ENCODE results near the gene TMEM35A. TPM values are rescaled to one million over a fixed set of nuclear protein-coding genes. Genes with fewer than 3 reads are reported as not detected.

TMEM35A gene
- total RNA-seq, 1 experiment from 2014 or later, result 4.3 TPM

DNA sequence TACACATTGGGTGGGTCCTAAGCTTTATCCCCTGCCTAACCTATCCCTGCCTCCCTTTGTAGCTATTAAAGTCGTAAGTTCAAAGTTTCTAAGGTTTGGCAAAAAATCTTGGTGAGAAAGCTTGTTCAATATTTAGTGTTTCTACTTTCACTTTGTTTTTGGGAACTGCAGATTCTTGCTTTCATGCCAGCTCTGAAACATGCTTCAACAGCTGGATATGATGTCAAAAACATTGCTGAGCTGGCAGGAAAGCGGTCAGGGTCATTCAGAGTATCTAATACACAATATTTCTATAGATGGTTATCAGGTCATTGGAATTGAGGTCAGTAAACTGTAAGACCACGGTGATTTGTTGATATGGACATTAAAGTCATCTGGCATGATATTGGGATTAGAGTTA is 39.0 kb downstream of the TMEM35A start:
- Histone ChIP-seq H2AFZ (ENCODE audit: low read length) (no peak overlapping the region), H3K14ac (ENCODE audit: insufficient read depth, low read length) (no peak overlapping the region), H4K5ac (ENCODE audit: insufficient read length, low read depth, low read length) (no peak overlapping the region), H2BK5ac (ENCODE audit: insufficient read length, low read length) (no peak overlapping the region), H3K18ac (ENCODE audit: insufficient read length, low read depth, low read length) (no peak overlapping the region), H2BK120ac (ENCODE audit: low read depth, low read length, poor library complexity, severe bottlenecking) (no peak overlapping the region), H2AK5ac (ENCODE audit: insufficient read length, low read length) (no peak overlapping the region), H3K27ac (ENCODE audit: insufficient read length, low read depth, low read length) (no peak overlapping the region), H3K9ac (ENCODE audit: extremely low read depth, insufficient read length, low read length) (no peak overlapping the region), H2BK12ac (ENCODE audit: insufficient read length, low read depth, low read length) (no peak overlapping the region), H3K23ac (ENCODE audit: insufficient read length, low read depth, low read length) (no peak overlapping the region), H3K79me2 (ENCODE audit: insufficient read depth, low read length) (no peaks in the 10 kb centered on the region), H3K23me2 (ENCODE audit: insufficient read length, low read depth, low read length, poor library complexity, severe bottlenecking) (no peaks in the 10 kb centered on the region), H3T11ph (ENCODE audit: low read length) (no peak overlapping the region), H2BK20ac (ENCODE audit: low read depth, low read length, poor library complexity, severe bottlenecking) (no peak overlapping the region), H3K56ac (ENCODE audit: insufficient read length, low read depth, low read length) (no peak overlapping the region), H3K4me2 (ENCODE audit: insufficient read depth, insufficient read length, low read length) (no peak overlapping the region), H3K4me1 (ENCODE audit: insufficient read depth, low read length) (no peaks in the 10 kb centered on the region), H3K4ac (ENCODE audit: low read depth, low read length) (no peak overlapping the region), H4K20me1 (ENCODE audit: control insufficient read depth, insufficient read depth, insufficient read length) (no peaks in the 10 kb centered on the region), H3K27me3 (ENCODE audit: insufficient read depth, low read length) (no peaks in the 10 kb centered on the region), H2BK15ac (ENCODE audit: low read depth, low read length) (no peak overlapping the region), H3K9me3 (ENCODE audit: control insufficient read depth, low read depth, low read length) (peaks cover 6% of the 10 kb centered on the region), H4K8ac (replicated peaks; ENCODE audit: insufficient read length, low read depth, low read length) (no peak overlapping the region), H4K91ac (ENCODE audit: insufficient read length, low read depth, low read length) (no peak overlapping the region), H3K79me1 (ENCODE audit: insufficient read depth, low read depth, low read length, poor library complexity, severe bottlenecking) (no peaks in the 10 kb centered on the region)
- no peaks in the 10 kb centered on the region for H3K4me1 Mint-ChIP-seq
- H3K27me3 Mint-ChIP-seq (ENCODE audit: low read depth), result peaks cover 1% of the 10 kb centered on the region
- no peak overlapping the region for H3K4me3 Mint-ChIP-seq
- no peak for DNase-seq
- TF ChIP-seq, protein P1, sequence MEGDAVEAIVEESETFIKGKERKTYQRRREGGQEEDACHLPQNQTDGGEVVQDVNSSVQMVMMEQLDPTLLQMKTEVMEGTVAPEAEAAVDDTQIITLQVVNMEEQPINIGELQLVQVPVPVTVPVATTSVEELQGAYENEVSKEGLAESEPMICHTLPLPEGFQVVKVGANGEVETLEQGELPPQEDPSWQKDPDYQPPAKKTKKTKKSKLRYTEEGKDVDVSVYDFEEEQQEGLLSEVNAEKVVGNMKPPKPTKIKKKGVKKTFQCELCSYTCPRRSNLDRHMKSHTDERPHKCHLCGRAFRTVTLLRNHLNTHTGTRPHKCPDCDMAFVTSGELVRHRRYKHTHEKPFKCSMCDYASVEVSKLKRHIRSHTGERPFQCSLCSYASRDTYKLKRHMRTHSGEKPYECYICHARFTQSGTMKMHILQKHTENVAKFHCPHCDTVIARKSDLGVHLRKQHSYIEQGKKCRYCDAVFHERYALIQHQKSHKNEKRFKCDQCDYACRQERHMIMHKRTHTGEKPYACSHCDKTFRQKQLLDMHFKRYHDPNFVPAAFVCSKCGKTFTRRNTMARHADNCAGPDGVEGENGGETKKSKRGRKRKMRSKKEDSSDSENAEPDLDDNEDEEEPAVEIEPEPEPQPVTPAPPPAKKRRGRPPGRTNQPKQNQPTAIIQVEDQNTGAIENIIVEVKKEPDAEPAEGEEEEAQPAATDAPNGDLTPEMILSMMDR (conservative IDR thresholded peaks at IDR 0.05), result no peak
- WGBS (ENCODE audit: extremely low coverage, insufficient read length, low lambda C conversion rate), result no CpG with 5 or more reads among the region's 3 CpGs
- no peak overlapping the region for H3K27ac Mint-ChIP-seq
- peaks cover 45 to 50% of the 10 kb centered on the region in 2 experiments for H3K9me3 Mint-ChIP-seq
- peaks cover 23 to 56% (median 44%) of the 10 kb centered on the region in 3 experiments for H3K36me3 Mint-ChIP-seq (ENCODE audit: insufficient read depth in 1 of 3, low read depth in 3 of 3)
